ENCODE measurements around the gene USP17L24. TPM values are rescaled to one million over a fixed set of nuclear protein-coding genes. Genes with fewer than 3 reads are reported as not detected.
"Not testable (repeated sequence)": the region's sequence is repeated elsewhere in the genome, so short reads cannot be mapped to it uniquely, and the experiment has no call there.

USP17L24 gene
- total RNA-seq: not detected in 2 replicates

GRCh38 chr4:9324865-9325264, at the start of gene USP17L24:
TSS of gene USP17L24 (plus strand) at chr4:9325165. CDS start at chr4:9325165, 0 bp downstream.
- intact Hi-C loops (cut with micrococcal nuclease): not testable (repeated sequence)

- intact Hi-C loops (cut with micrococcal nuclease): not testable (repeated sequence)
Observed at GRCh38 chr4:9324191-9324590, 774 bp upstream of the USP17L24 start.

GRCh38 chr4:9329611-9330010, 4.6 kb downstream of the USP17L24 start, which contains the start of gene USP17L25:
TSS of gene USP17L25 (plus strand) at chr4:9329911. CDS start at chr4:9329911, 0 bp downstream.
- intact Hi-C loops (cut with micrococcal nuclease): not testable (repeated sequence)

- intact Hi-C loops (cut with micrococcal nuclease): not testable (repeated sequence)
Observed at GRCh38 chr4:9334358-9334757, 9.4 kb downstream of the USP17L24 start, which contains the start of gene USP17L26. TSS of gene USP17L26 (plus strand) at chr4:9334658. CDS start at chr4:9334658, 0 bp downstream.

GRCh38 chr4:9339103-9339502, 14.1 kb downstream of the USP17L24 start, which contains the start of gene USP17L5:
TSS of gene USP17L5 (plus strand) at chr4:9339403. CDS start at chr4:9339403, 0 bp downstream.
- intact Hi-C loops (cut with micrococcal nuclease): not testable (repeated sequence)

GRCh38 chr4:9343848-9344247, 18.9 kb downstream of the USP17L24 start, which contains the start of gene USP17L27:
TSS of gene USP17L27 (plus strand) at chr4:9344148. CDS start at chr4:9344148, 0 bp downstream.
- intact Hi-C loops (cut with micrococcal nuclease): not testable (repeated sequence)

- intact Hi-C loops (cut with micrococcal nuclease): not testable (repeated sequence)
Observed at GRCh38 chr4:9348593-9348992, 23.6 kb downstream of the USP17L24 start, which contains the start of gene USP17L28. TSS of gene USP17L28 (plus strand) at chr4:9348893. CDS start at chr4:9348893, 0 bp downstream.

GRCh38 chr4:9350866-9351265, 25.9 kb downstream of the USP17L24 start:
- intact Hi-C loops (cut with micrococcal nuclease): not testable (repeated sequence)

- intact Hi-C loops (cut with micrococcal nuclease): not testable (repeated sequence)
Observed at GRCh38 chr4:9353338-9353737, 28.4 kb downstream of the USP17L24 start, which contains the start of gene USP17L29. TSS of gene USP17L29 (plus strand) at chr4:9353638. CDS start at chr4:9353638, 0 bp downstream.

- intact Hi-C loops (cut with micrococcal nuclease): not testable (repeated sequence)
Observed at GRCh38 chr4:9362829-9363228, 37.9 kb downstream of the USP17L24 start, which contains the start of gene USP17L30. TSS of gene USP17L30 (plus strand) at chr4:9363129. CDS start at chr4:9363129, 0 bp downstream.

Other genes with a start within 250 kb of the USP17L24 start
- not detected in 2 replicates for gene FAM90A26, start 154.8 kb upstream of the USP17L24 start, total RNA-seq
- gene USP17L10, start 114.5 kb upstream of the USP17L24 start, total RNA-seq: not detected in 2 replicates
- not detected in 2 replicates for gene USP17L11, start 109.8 kb upstream of the USP17L24 start, total RNA-seq
- not detected in 2 replicates for gene USP17L12, start 105.0 kb upstream of the USP17L24 start, total RNA-seq
- not detected in 2 replicates for gene USP17L13, start 100.3 kb upstream of the USP17L24 start, total RNA-seq
- not detected in 2 replicates for gene USP17L15, start 90.8 kb upstream of the USP17L24 start, total RNA-seq
- not detected in 2 replicates for gene USP17L17, start 81.3 kb upstream of the USP17L24 start, total RNA-seq
- not detected in 2 replicates for gene USP17L18, start 76.5 kb upstream of the USP17L24 start, total RNA-seq
- gene USP17L19, start 71.8 kb upstream of the USP17L24 start, total RNA-seq: not detected in 2 replicates
- gene USP17L20, start 67.0 kb upstream of the USP17L24 start, total RNA-seq: not detected in 2 replicates
- gene USP17L21, start 62.3 kb upstream of the USP17L24 start, total RNA-seq: not detected in 2 replicates
- gene USP17L22, start 57.5 kb upstream of the USP17L24 start, total RNA-seq: not detected in 2 replicates
- not detected in 2 replicates for gene USP17L25, start 4.7 kb downstream of the USP17L24 start, total RNA-seq
- not detected in 2 replicates for gene USP17L26, start 9.5 kb downstream of the USP17L24 start, total RNA-seq
- not detected in 2 replicates for gene USP17L5, start 14.2 kb downstream of the USP17L24 start, total RNA-seq
- not detected in 2 replicates for gene USP17L27, start 19.0 kb downstream of the USP17L24 start, total RNA-seq
- not detected in 2 replicates for gene USP17L28, start 23.7 kb downstream of the USP17L24 start, total RNA-seq
- not detected in 2 replicates for gene USP17L29, start 28.5 kb downstream of the USP17L24 start, total RNA-seq
- gene USP17L30, start 38.0 kb downstream of the USP17L24 start, total RNA-seq: not detected in 2 replicates
- not detected in 2 replicates for gene DEFB131A, start 119.2 kb downstream of the USP17L24 start, total RNA-seq

Data from T-helper 2 cell treated with Interferon-gamma antibody and Interleukin-4, amounts not matched to agents 100 ng/mL and 5 ng/mL, for 36 hours (primary cell).